ENCODE data around the gene CEP78.

The CEP78 gene

DNA sequence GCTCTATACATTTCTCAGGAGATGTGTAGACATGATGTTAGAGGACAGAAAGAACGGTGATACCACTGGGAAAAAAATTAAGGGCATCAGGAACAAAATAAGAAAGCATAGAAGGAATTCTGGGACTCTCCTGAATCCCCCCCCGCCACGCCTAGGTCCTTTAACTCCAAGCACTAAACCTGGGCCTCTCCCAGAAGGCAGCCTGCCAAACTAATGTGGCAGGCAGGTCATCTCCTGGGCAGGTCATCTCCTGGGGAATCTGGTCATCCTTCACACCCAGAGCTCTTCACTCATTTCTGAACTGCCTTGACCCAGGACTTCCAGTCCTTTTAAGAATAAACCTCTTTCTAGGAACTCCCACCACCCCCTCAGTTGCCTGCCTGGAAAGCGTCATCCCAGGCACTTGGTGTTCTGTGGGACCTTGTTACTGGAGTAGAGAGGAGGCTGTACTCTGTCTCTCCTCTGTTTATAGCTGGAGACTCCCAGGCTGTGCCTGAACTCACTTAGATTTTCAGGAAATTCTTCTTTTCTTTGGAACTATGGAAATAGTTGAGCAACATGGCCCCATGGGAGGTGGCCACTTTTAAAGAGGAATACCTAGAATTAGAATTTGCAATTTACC, 85.1 kb downstream of the CEP78 start:
- no peak overlapping the region for H3K27ac Mint-ChIP-seq
- no peaks in the 10 kb centered on the region for H3K4me1 Mint-ChIP-seq
- TF ChIP-seq, protein P1, sequence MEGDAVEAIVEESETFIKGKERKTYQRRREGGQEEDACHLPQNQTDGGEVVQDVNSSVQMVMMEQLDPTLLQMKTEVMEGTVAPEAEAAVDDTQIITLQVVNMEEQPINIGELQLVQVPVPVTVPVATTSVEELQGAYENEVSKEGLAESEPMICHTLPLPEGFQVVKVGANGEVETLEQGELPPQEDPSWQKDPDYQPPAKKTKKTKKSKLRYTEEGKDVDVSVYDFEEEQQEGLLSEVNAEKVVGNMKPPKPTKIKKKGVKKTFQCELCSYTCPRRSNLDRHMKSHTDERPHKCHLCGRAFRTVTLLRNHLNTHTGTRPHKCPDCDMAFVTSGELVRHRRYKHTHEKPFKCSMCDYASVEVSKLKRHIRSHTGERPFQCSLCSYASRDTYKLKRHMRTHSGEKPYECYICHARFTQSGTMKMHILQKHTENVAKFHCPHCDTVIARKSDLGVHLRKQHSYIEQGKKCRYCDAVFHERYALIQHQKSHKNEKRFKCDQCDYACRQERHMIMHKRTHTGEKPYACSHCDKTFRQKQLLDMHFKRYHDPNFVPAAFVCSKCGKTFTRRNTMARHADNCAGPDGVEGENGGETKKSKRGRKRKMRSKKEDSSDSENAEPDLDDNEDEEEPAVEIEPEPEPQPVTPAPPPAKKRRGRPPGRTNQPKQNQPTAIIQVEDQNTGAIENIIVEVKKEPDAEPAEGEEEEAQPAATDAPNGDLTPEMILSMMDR (IDR thresholded peaks at IDR 0.05): no peak
- H3K4me3 Mint-ChIP-seq: no peak overlapping the region
- H3K9me3 Mint-ChIP-seq: peaks cover 6% of the 10 kb centered on the region
- H3K27me3 Mint-ChIP-seq (ENCODE audit: low read depth, poor library complexity): peaks cover 3% of the 10 kb centered on the region
- no peak for DNase-seq
- H3K36me3 Mint-ChIP-seq (ENCODE audit: low read depth): peaks cover 96% of the 10 kb centered on the region

DNA sequence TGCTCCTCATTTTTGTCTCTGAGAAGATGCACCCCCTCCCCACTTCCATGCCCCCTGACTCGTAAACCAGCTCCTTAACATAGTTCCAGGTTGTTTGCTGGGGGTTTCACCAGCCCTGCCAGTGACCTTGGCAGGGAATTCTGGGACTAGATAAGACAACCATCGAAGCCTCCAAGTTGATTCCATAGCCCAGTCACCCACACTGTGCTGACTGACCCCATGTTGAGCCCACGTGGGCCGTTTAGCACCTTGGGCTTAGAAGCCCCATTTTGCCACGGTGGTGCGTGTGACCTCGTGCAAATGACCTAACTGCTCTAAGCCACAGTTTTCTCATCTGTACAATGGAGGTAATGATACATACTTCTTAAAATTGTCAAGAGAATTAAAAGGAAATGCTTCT, 85.6 kb downstream of the CEP78 start:
- no peak overlapping the region for H3K4me3 Mint-ChIP-seq
- no peak overlapping the region for H3K27ac Mint-ChIP-seq
- DNase-seq: no peak
- H3K27me3 Mint-ChIP-seq (ENCODE audit: low read depth, poor library complexity): peaks cover 3% of the 10 kb centered on the region
- no peaks in the 10 kb centered on the region for H3K4me1 Mint-ChIP-seq
- TF ChIP-seq, protein P1 (IDR thresholded peaks at IDR 0.05): no peak
- H3K36me3 Mint-ChIP-seq (ENCODE audit: low read depth): peaks cover 96% of the 10 kb centered on the region
- H3K9me3 Mint-ChIP-seq: peaks cover 9% of the 10 kb centered on the region

DNA sequence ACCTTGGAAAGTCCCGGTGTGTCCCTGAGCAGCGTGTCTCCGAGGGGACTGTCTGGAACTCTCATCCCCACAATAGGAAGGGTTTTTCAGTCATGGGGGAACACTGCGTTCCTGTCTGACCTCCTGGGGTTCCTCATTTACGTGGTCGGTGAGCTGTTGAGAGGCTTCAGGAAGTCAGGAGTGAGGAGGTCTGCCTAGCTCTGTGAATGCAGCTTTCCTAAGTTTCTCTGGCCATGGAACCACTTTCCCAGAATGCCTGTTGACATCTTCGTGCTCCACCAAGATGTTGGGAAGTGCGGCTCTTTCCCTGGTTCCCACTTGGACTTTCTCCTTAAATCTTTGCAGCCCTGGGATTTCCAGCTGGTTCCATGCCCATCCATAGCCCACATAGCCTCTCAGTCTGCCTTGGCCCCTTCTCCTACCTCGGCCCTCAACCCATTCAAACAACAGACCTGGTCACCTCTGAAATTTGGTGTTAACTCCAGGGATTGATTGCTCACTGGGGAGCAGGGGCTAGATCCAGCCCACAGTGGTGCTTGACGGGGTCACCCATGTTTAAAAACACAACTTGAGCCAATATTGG, 88.3 kb downstream of the CEP78 start:
- Mint-ChIP-seq H3K27ac (no peak overlapping the region), H3K4me1 (no peaks in the 10 kb centered on the region), H3K36me3 (ENCODE audit: low read depth) (peaks cover 96% of the 10 kb centered on the region), H3K27me3 (ENCODE audit: low read depth, poor library complexity) (no peaks in the 10 kb centered on the region), H3K9me3 (peaks cover 9% of the 10 kb centered on the region), H3K4me3 (no peak overlapping the region)
- TF ChIP-seq, protein P1 (IDR thresholded peaks at IDR 0.05): no peak
- no peak for DNase-seq

DNA sequence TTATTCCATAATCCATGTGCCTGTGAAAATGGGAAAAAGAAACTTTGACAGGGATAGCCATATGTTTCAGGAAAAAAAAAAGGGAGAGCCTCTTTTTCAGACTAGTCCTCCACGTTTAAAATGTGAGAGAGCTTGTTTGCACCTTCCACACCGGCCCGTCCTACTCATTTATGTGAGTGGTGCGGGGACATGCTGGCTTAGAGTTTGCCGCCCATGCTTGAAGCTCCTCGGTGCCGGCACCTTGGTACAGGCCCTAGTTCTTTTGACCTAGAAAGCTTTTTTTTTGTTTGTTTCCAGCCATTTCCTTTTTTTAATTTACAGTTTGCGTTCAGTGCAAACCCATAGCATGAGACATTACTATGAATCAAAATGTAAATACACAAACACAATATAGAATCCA, 88.8 kb downstream of the CEP78 start:
- Mint-ChIP-seq H3K4me3 (no peak overlapping the region), H3K27ac (no peak overlapping the region), H3K27me3 (ENCODE audit: low read depth, poor library complexity) (no peaks in the 10 kb centered on the region), H3K9me3 (peaks cover 9% of the 10 kb centered on the region), H3K36me3 (ENCODE audit: low read depth) (peaks cover 96% of the 10 kb centered on the region), H3K4me1 (no peaks in the 10 kb centered on the region)
- TF ChIP-seq, protein P1 (IDR thresholded peaks at IDR 0.05): no peak
- DNase-seq: no peak

DNA sequence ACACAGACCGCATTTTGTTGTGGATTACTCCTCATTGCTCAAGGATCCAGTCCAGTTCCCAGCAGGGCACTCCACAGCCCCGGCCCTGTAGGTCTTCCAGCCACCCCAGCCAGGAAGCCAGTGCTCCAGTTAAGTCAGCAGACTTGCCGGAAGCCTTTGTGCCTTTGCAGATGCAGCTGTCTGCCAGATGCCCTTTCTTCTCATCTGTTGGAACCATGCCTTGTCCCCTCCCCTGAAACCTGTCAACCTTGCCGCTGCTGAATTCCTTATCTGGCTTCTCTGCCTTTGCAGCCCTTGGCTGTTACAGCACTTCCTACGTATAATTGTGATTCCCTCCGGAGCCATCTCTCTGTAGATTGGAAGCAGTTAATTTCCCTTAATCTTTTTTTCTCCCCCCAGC, 89.5 kb downstream of the CEP78 start:
- Mint-ChIP-seq H3K36me3 (ENCODE audit: low read depth) (peaks cover 95% of the 10 kb centered on the region), H3K27me3 (ENCODE audit: low read depth, poor library complexity) (no peaks in the 10 kb centered on the region), H3K9me3 (peaks cover 9% of the 10 kb centered on the region), H3K27ac (peak overlapping the region; percentile 70), H3K4me3 (no peak overlapping the region), H3K4me1 (no peaks in the 10 kb centered on the region)
- TF ChIP-seq, protein P1 (IDR thresholded peaks at IDR 0.05): no peak
- DNase-seq: no peak

DNA sequence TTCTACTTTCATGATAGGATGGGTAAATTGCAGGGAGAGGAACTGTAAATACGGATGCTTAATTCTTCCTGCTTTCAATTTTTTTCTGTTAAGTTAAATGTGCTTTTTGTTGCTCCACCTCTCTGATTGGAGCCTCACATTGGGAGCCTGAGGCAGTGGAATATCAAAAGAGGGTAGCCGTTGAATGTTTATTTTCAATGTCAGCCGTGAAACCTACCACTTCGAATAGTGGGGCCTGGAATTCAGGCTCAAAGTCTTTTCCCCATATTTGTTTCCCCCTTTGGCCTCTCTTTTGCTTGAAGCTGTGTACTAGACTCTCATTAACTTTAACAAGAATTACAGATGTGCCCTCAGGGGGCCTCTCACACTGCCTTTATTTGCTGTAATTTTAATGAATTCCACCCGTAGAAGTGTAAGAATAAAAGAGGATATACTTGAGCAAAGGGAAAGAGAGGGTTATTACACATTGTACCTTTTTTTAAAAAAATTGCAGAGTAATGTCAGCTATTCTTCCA, 90.0 kb downstream of the CEP78 start:
- H3K27ac Mint-ChIP-seq: peak overlapping the region; percentile 70
- H3K27me3 Mint-ChIP-seq (ENCODE audit: low read depth, poor library complexity): no peaks in the 10 kb centered on the region
- H3K9me3 Mint-ChIP-seq: peaks cover 9% of the 10 kb centered on the region
- H3K4me3 Mint-ChIP-seq: no peak overlapping the region
- H3K36me3 Mint-ChIP-seq (ENCODE audit: low read depth): peaks cover 94% of the 10 kb centered on the region
- DNase-seq: no peak
- no peaks in the 10 kb centered on the region for H3K4me1 Mint-ChIP-seq
- TF ChIP-seq, protein P1 (IDR thresholded peaks at IDR 0.05): no peak

All from nephron progenitor cell (in vitro differentiated cells).